ENCODE results near the gene CHEK1. TPM values are rescaled to one million over a fixed set of nuclear protein-coding genes. Genes with fewer than 3 reads are reported as not detected.
"Not testable (repeated sequence)": the region's sequence is repeated elsewhere in the genome, so short reads cannot be mapped to it uniquely, and the experiment has no call there.

Gene CHEK1
- total RNA-seq = 1 to 10 TPM; 2.0 to 2.1 TPM
- polyA plus RNA-seq = 1 to 10 TPM; 1.0 to 2.1 (median 1.3) TPM
- total RNA-seq = 2.4 to 50.6 (median 3.8) reads per million in 6 experiments

- ATAC-seq = no peak
- peaks cover 0 to 4% (median 0%) of the 10 kb centered on the region in 5 donors for H3K27me3 Mint-ChIP-seq
- no peak for DNase-seq
- peaks cover 0 to 24% (median 7%) of the 10 kb centered on the region in 3 donors for H3K36me3 Mint-ChIP-seq
- no peaks in the 10 kb centered on the region for H3K9me3 Mint-ChIP-seq
- H3K4me3 Mint-ChIP-seq = peak within 1 kb of the TSS; percentile 92 to 100 (median 96)
- peak within 1 kb of the TSS; percentile 84 to 99 (median 98) for H3K27ac Mint-ChIP-seq
- peaks cover 8 to 21% (median 18%) of the 10 kb centered on the region in 4 donors for H3K4me1 Mint-ChIP-seq
- POLR2A ChIA-PET = interaction anchor here (1.2 to 2.5 kb wide), 5 partner anchors 32 to 644 kb away, joined by 4 to 32 read pairs (median 6); partner anchors contain the start of genes EI24, FOXRED1, HYLS1 and SRPRA
Observed at GRCh38 chr11:125624756-125625213, at the start of gene CHEK1. Gene CHEK1, plus strand, starts transcription at chr11:125625163. Its CDS starts 1,606 bp downstream, at chr11:125626769.

GRCh38 chr11:125577181-125577580 lies 47.8 kb upstream of the CHEK1 start:
- H3K9me3 Mint-ChIP-seq, H3K27me3 Mint-ChIP-seq, H3K4me3 Mint-ChIP-seq, H3K4me1 Mint-ChIP-seq, POLR2A ChIA-PET, DNase-seq, ATAC-seq: not testable (repeated sequence)
- Mint-ChIP-seq H3K36me3 (peaks cover 4 to 86% (median 21%) of the 10 kb centered on the region in 3 donors), H3K27ac (peak overlapping the region in 2 of 10 donors; percentile 25 to 65)

GRCh38 chr11:125578783-125579182 lies 46.2 kb upstream of the CHEK1 start:
- DNase-seq = no peak
- POLR2A ChIA-PET = no interaction called here
- no peaks in the 10 kb centered on the region for H3K9me3 Mint-ChIP-seq
- H3K36me3 Mint-ChIP-seq = peaks cover 11 to 87% (median 27%) of the 10 kb centered on the region in 3 donors
- peaks cover 0 to 3% (median under 1%) of the 10 kb centered on the region in 4 donors for H3K4me1 Mint-ChIP-seq
- ATAC-seq = no peak
- no peak overlapping the region for H3K4me3 Mint-ChIP-seq
- no peaks in the 10 kb centered on the region for H3K27me3 Mint-ChIP-seq
- H3K27ac Mint-ChIP-seq = no peak overlapping the region

GRCh38 chr11:125579811-125580210 lies 45.2 kb upstream of the CHEK1 start:
- Mint-ChIP-seq H3K27me3 (no peaks in the 10 kb centered on the region), H3K4me1 (peaks cover 0 to 3% (median 0%) of the 10 kb centered on the region in 4 donors), H3K27ac (no peak overlapping the region), H3K4me3 (no peak overlapping the region), H3K9me3 (no peaks in the 10 kb centered on the region), H3K36me3 (peaks cover 12 to 88% (median 32%) of the 10 kb centered on the region in 3 donors)
- POLR2A ChIA-PET = no interaction called here
- no peak for ATAC-seq
- no peak for DNase-seq

- H3K27me3 Mint-ChIP-seq = no peaks in the 10 kb centered on the region
- H3K36me3 Mint-ChIP-seq = peaks cover 12 to 66% (median 21%) of the 10 kb centered on the region in 3 donors
- peaks cover 0 to 2% (median 0%) of the 10 kb centered on the region in 4 donors for H3K4me1 Mint-ChIP-seq
- H3K27ac Mint-ChIP-seq = peak overlapping the region in 1 of 10 donors; percentile 78
- no peaks in the 10 kb centered on the region for H3K9me3 Mint-ChIP-seq
- ATAC-seq (no peak), DNase-seq (no peak)
- H3K4me3 Mint-ChIP-seq = no peak overlapping the region
- POLR2A ChIA-PET = interaction anchor here (1.0 kb wide), 1 partner anchor 9 kb away, joined by 4 read pairs; the partner anchor contains the start of gene STT3A
Observed at GRCh38 chr11:125583496-125583895, 41.5 kb upstream of the CHEK1 start.

- Mint-ChIP-seq H3K9me3 (no peaks in the 10 kb centered on the region), H3K27me3 (no peaks in the 10 kb centered on the region), H3K27ac (no peak overlapping the region), H3K4me3 (no peak overlapping the region), H3K36me3 (peaks cover 12 to 49% (median 18%) of the 10 kb centered on the region in 3 donors), H3K4me1 (peaks cover 0 to 2% (median 0%) of the 10 kb centered on the region in 4 donors)
- DNase-seq (no peak), ATAC-seq (no peak)
- POLR2A ChIA-PET = no interaction called here
Observed at GRCh38 chr11:125585487-125585886, 39.5 kb upstream of the CHEK1 start.

GRCh38 chr11:125586623-125587022 lies 38.3 kb upstream of the CHEK1 start:
- no peaks in the 10 kb centered on the region for H3K27me3 Mint-ChIP-seq
- peaks cover 12 to 41% (median 15%) of the 10 kb centered on the region in 3 donors for H3K36me3 Mint-ChIP-seq
- no peak overlapping the region for H3K27ac Mint-ChIP-seq
- POLR2A ChIA-PET = interaction anchor here (1.7 kb wide), 1 partner anchor 17 kb away, joined by 4 read pairs; no protein-coding TSS in a partner anchor
- no peak overlapping the region for H3K4me3 Mint-ChIP-seq
- H3K9me3 Mint-ChIP-seq = no peaks in the 10 kb centered on the region
- no peak for DNase-seq
- no peak for ATAC-seq
- peaks cover 3 to 7% (median 4%) of the 10 kb centered on the region in 4 donors for H3K4me1 Mint-ChIP-seq

GRCh38 chr11:125587480-125587879 lies 37.5 kb upstream of the CHEK1 start:
- H3K27ac Mint-ChIP-seq = no peak overlapping the region
- H3K4me1 Mint-ChIP-seq = peaks cover 8 to 12% (median 10%) of the 10 kb centered on the region in 4 donors
- peaks cover 12 to 34% (median 15%) of the 10 kb centered on the region in 3 donors for H3K36me3 Mint-ChIP-seq
- H3K9me3 Mint-ChIP-seq = no peaks in the 10 kb centered on the region
- no peak overlapping the region for H3K4me3 Mint-ChIP-seq
- DNase-seq (no peak), ATAC-seq (no peak)
- POLR2A ChIA-PET = interaction anchor here (1.7 kb wide), 1 partner anchor 17 kb away, joined by 4 read pairs; no protein-coding TSS in a partner anchor
- no peaks in the 10 kb centered on the region for H3K27me3 Mint-ChIP-seq

GRCh38 chr11:125588505-125588904 lies 36.5 kb upstream of the CHEK1 start:
- peak overlapping the region in 2 of 10 donors; percentile 1 to 14 for H3K27ac Mint-ChIP-seq
- ATAC-seq (no peak), DNase-seq (no peak)
- no peak overlapping the region for H3K4me3 Mint-ChIP-seq
- H3K9me3 Mint-ChIP-seq = no peaks in the 10 kb centered on the region
- peaks cover 17 to 21% (median 20%) of the 10 kb centered on the region in 4 donors for H3K4me1 Mint-ChIP-seq
- no peaks in the 10 kb centered on the region for H3K27me3 Mint-ChIP-seq
- peaks cover 8 to 24% (median 9%) of the 10 kb centered on the region in 3 donors for H3K36me3 Mint-ChIP-seq
- POLR2A ChIA-PET = interaction anchor here (1.2 kb wide), 1 partner anchor 19 kb away, joined by 4 read pairs; the partner anchor contains the start of gene EI24

- H3K36me3 Mint-ChIP-seq = peaks cover 0 to 13% (median 0%) of the 10 kb centered on the region in 3 donors
- peak; percentile 26 to 34 for ATAC-seq
- H3K27ac Mint-ChIP-seq = peak overlapping the region; percentile 97 to 100 (median 98)
- POLR2A ChIA-PET = interaction anchor here (0.7 to 3.8 kb wide), 15 partner anchors 8 to 969 kb away, joined by 3 to 59 read pairs (median 6); partner anchors contain the start of genes CCDC15, CHEK1, DCPS and EI24
- no peaks in the 10 kb centered on the region for H3K27me3 Mint-ChIP-seq
- H3K4me3 Mint-ChIP-seq = peak overlapping the region; percentile 85 to 98 (median 95)
- peak in 4 of 10 donors; percentile 28 to 68 (median 33) for DNase-seq
- H3K4me1 Mint-ChIP-seq = peaks cover 27 to 53% (median 49%) of the 10 kb centered on the region in 4 donors
- H3K9me3 Mint-ChIP-seq = no peaks in the 10 kb centered on the region
Observed at GRCh38 chr11:125591649-125592304, 33.2 kb upstream of the CHEK1 start.

GRCh38 chr11:125592305-125593113 lies 32.5 kb upstream of the CHEK1 start, which contains the start of gene STT3A:
Gene STT3A, plus strand, starts transcription at chr11:125592852. Its CDS starts 3,064 bp downstream, at chr11:125595916.
- Mint-ChIP-seq H3K4me1 (peaks cover 29 to 56% (median 50%) of the 10 kb centered on the region in 4 donors), H3K4me3 (peak within 1 kb of the TSS; percentile 85 to 98 (median 95)), H3K27me3 (no peaks in the 10 kb centered on the region), H3K36me3 (peaks cover 0 to 21% (median 2%) of the 10 kb centered on the region in 3 donors), H3K27ac (peak within 1 kb of the TSS; percentile 97 to 100 (median 98)), H3K9me3 (no peaks in the 10 kb centered on the region)
- POLR2A ChIA-PET = interaction anchor here (0.8 to 3.8 kb wide), 14 partner anchors 8 to 970 kb away, joined by 3 to 59 read pairs (median 6); partner anchors contain the start of genes CCDC15, CHEK1, EI24 and HYLS1
- ATAC-seq = peak; percentile 94 to 95
- DNase-seq = peak; percentile 91 to 100 (median 98)

Data from naive thymus-derived CD8-positive, alpha-beta T cell (primary cell).